ENCODE measurements around the gene TGFB1. TPM values are rescaled to one million over a fixed set of nuclear protein-coding genes. Genes with fewer than 3 reads are reported as not detected.

Gene TGFB1
- total and polyA plus RNA-seq, 2 of the 13 experiments (the other 11 are each of a cell fraction or from before 2014, with no cell fraction given), result 4.1 to 5.4 TPM

GRCh38 chr19:41397086-41398049 is 43.6 kb upstream of the TGFB1 start, which contains the start of the genes BCKDHA and EXOSC5 (continued):
- no peak for TF ChIP-seq ZMAT5 (CRISPR knock-in tag; IDR thresholded peaks at IDR 0.05; ENCODE audit: borderline replicate concordance, low read depth)
- peak; percentile 48; the same call in 1 of the 2 replicates for TF ChIP-seq ZNF142 (CRISPR knock-in tag; IDR thresholded peaks at IDR 0.05)
- peak; percentile 68 for TF ChIP-seq ZNF263 (CRISPR knock-in tag; IDR thresholded peaks at IDR 0.05)
- TF ChIP-seq MXD3 (CRISPR knock-in tag; IDR thresholded peaks at IDR 0.05), result peak; percentile 100
- TF ChIP-seq NFE2L1 (CRISPR knock-in tag; IDR thresholded peaks at IDR 0.05; ENCODE audit: borderline replicate concordance), result no peak
- no peak for TF ChIP-seq SIX4 (CRISPR knock-in tag; IDR thresholded peaks at IDR 0.05)
- TF ChIP-seq ZNF580 (CRISPR knock-in tag; IDR thresholded peaks at IDR 0.05; ENCODE audit: borderline replicate concordance, low read depth), result peak; percentile 82; the same call in 1 of the 2 replicates
- TF ChIP-seq MYC (CRISPR knock-in tag; IDR thresholded peaks at IDR 0.05; ENCODE audit: borderline replicate concordance), result peak; percentile 100
- 0 out of 2 replicates have a peak, but pooled peaks have one; percentile 59 for TF ChIP-seq KMT2B (CRISPR knock-in tag; IDR thresholded peaks at IDR 0.05)
- TF ChIP-seq TCF7 (IDR thresholded peaks at IDR 0.05; ENCODE audit: low read depth), result no peak
- no peak for TF ChIP-seq ZNF362 (CRISPR knock-in tag; IDR thresholded peaks at IDR 0.05; ENCODE audit: borderline replicate concordance)
- no peak for TF ChIP-seq SNRNP70 (IDR thresholded peaks at IDR 0.05; ENCODE audit: low read depth, low read length)
- no peak for TF ChIP-seq CBX5 (CRISPR knock-in tag; IDR thresholded peaks at IDR 0.05; ENCODE audit: borderline replicate concordance)
- TF ChIP-seq ZNF234 (CRISPR knock-in tag; conservative IDR thresholded peaks at IDR 0.05), result no peak
- peak; percentile 88 for TF ChIP-seq HDAC2 (CRISPR knock-in tag; IDR thresholded peaks at IDR 0.05)

All from HepG2 (cell line).